Measurements from ENCODE around the gene ERICH2.
"Not testable (repeated sequence)": the region's sequence is repeated elsewhere in the genome, so short reads cannot be mapped to it uniquely, and the experiment has no call there.

ERICH2 gene

DNA sequence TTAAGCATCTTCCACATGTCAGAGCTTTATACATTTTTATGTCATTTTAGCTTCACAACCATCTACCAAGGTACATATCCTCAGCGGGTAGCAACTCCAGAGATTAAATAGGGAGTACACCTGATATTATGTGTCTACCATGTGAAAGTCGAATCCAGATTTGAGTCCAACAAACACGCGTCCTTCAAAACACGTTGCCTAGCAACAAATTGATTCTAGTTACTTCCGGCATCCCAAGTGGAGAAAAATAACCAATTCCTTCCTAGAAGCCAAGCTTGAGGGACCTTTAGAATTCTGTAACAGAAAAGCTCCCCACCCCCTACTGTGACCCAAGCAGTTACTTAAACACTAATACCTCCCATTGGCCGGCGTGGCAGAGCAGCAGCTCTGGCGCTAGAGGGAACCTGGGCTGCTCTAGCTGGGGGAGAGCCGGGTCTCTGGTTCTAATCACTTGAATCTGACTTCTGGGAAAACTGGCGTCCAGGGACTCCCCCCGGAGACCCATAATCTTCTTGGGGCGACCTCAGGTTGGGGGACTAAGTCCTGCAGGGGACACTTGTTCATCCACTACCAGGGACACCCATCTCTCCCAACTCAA is at the start of gene ERICH2:
ERICH2 (plus strand) TSS at position 371 of the 598 bp plus-strand sequence. CDS start 304 bp downstream, outside the sequence.
- DNase-seq: no peak

DNA sequence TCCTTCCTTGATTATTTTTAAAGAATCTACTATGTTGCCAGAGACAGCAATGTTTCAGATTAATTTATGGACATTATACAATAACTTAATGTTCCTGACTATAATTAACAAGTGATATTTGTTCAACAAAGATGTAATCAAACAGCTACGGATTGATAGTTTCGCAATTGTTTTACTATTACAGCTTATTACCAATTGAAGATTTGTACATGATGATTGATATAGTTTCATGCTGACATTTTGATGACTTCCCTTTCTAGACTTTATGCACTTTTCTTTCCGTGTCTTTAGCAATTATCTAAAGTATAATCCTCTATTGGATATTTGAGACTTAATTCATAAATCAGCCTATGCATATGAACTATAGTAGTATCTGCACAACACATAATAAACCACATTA is 48.5 kb upstream of the ERICH2 start:
- no peak for DNase-seq

DNA sequence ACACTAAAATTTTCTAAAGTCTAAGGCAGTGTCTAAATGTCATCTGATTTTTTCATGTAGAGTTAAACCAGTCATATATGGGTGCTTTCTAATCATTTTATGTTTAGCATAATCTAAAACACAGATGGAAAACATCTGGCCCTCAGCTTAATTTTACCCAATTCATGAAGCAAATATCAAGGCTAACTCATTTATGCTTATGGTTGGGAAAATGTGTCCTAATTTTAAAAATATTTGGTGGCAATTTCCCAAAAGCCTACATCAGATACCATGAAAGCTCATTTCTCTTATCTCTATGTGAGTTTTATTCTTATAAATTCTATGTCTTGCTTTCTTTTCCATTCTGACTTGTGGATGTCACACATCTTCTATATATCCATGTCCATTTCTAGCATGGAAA is 47.9 kb upstream of the ERICH2 start:
- DNase-seq: no peak

- no peak for DNase-seq
Measured at GRCh38 chr2:170723446-170723958, 46.7 kb upstream of the ERICH2 start.

GRCh38 chr2:170733798-170734600 is 36.2 kb upstream of the ERICH2 start:
- no peak for DNase-seq

- DNase-seq: not testable (repeated sequence)
Measured at GRCh38 chr2:170734601-170735000, 35.6 kb upstream of the ERICH2 start.

GRCh38 chr2:170736628-170737027 is 33.5 kb upstream of the ERICH2 start:
- no peak for DNase-seq

GRCh38 chr2:170737406-170737805 is 32.8 kb upstream of the ERICH2 start:
- no peak for DNase-seq

- no peak for DNase-seq
Measured at GRCh38 chr2:170737821-170738220, 32.4 kb upstream of the ERICH2 start.

DNA sequence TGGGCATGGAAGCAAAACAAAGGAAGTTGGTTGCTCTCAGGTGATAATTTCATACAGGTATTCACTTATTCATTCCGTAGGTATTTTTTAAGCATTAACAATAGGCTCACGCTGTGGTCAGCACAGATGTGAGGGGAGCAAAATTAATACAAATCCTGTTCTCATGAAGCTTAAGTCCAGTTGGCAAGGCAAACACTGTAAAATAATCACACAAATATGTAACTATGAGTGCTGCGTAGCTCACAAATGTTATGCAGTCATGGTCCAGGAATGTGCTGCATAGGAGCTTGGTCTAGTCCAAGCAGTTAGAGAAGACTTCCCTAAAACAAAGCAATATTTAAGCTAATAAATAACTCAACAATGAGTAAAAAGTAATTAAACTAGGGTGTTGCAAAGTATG is 31.1 kb upstream of the ERICH2 start:
- no peak for DNase-seq

DNA sequence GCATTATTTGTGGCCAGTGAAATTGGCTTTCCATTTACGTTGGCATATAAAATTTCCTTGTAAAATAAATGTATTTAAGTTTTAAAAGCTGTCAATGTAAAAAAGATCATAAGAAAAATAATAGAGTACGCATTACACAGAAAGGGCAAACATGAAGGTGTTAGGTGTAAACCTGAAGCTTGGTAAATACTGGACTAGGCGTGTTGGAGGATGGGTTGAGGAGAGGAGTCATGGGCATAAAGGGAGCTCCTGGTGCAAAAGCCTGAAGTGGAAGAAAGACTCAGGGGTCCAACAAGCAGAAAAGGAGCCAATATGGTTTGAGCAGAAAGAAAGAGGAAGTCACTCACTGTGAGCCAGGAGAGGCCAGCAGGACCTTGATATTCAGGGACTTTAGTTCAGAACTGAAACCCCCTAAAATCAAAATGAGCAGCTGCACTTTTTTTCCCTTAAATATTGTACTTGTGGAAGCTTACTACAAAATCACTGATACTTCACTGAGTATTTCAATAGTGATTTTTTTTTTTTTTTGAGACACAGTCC is 30.6 kb upstream of the ERICH2 start:
- no peak for DNase-seq

- DNase-seq: no peak
Measured at GRCh38 chr2:170740660-170741059, 29.5 kb upstream of the ERICH2 start.

GRCh38 chr2:170742000-170742399 is 28.2 kb upstream of the ERICH2 start:
- DNase-seq: no peak

DNA sequence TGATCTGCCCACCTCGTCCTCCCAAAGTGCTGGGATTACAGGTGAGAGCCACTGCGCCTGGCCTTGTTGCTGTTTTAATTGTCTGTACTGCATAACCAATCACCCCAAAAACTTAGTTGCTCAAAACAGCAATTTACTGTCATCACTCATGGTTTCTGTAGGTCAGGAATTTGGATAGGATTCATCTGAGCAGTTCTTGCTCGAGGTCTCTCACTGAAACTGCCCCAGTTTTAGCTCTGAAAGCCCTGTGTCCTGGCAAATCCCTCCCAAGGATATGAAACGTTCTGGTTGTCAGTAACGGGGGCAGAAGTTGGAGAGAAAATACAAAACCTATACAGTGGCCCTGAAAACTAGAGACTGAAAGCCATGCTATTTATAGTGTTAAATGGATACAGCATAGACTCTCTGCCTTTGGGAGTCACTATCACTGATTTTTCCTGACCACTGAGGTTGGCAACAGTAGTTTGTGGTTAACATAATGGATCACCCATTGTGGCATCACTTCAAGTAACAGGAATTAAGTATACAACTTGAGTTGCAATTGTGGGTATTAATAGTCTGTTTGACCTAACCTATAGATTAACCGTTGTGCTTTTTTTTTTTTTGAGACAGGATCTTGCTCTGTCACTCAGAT is 27.2 kb upstream of the ERICH2 start:
- no peak for DNase-seq

DNA sequence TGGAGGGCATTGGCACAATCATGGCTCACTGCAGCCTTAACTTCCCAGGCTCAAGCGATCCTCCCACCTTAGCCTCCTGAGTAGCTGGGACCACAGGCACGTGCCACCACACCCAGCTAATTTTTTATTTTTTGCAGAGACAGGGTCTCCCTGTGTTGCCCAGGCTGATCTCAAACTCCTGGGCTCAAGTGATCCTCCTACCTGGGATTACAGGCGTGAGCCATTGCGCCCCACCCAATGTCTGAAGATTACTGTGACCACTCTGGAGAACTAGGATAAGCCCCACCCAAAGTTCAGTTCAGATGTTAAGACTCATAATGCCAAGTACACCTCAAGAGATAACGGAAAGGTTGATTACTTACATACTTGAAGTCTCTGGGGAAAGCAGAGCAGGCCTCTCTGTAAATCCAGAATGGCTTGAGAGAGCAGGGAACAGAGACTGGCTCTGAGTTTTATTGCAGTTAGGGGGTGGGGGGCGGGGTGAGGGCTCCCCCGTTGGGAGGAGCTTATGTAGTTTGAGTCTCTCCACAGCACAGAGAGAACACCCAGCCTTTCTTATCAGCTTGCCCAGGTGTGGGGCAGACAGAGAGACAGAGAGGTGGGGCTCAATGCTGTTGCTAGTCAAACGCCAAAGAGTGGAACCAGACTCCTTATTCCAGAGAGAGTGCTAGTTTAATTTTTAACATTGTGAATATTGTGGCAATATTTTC is 26.5 kb upstream of the ERICH2 start:
- no peak for DNase-seq

GRCh38 chr2:170744248-170745002 is 25.8 kb upstream of the ERICH2 start:
- DNase-seq: no peak

DNA sequence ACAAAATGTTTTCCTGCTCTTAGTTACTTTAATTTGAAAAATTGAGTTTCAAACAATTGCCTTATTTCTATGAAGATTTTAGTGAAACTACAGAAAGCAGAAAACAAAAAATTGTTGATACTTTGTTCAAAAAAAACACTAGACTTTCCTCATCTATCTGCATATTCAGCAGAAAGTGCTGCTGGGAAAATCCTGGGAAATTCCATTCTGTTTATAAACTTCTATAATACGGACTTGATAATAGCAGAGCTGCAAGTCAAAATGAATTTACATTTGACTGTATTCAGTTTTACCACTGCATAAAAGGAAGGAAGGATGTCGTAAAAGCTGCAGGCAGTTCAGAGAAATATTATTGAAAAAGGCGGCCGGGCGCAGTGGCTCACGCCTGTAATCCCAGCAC is 24.9 kb upstream of the ERICH2 start:
- DNase-seq: no peak

- DNase-seq: no peak
Measured at GRCh38 chr2:170747921-170748320, 22.3 kb upstream of the ERICH2 start.

DNA sequence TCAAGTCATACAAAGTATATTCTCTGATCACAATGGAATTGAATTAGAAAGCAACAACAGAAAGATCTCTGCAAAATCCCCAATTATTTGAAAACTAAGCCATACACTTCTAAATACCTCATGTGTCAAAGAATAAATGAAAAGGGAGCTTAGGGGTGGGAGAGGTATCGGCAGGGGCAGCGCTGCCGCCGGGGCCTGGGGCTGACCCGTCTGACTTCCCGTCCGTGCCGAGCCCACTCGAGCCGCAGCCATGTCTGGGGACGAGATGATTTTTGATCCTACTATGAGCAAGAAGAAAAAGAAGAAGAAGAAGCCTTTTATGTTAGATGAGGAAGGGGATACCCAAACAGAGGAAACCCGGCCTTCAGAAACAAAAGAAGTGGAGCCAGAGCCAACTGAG is 18.6 kb upstream of the ERICH2 start:
- DNase-seq: not testable (repeated sequence)

- no peak for DNase-seq
Measured at GRCh38 chr2:170761572-170761971, 8.6 kb upstream of the ERICH2 start.

GRCh38 chr2:170762760-170763159 is 7.4 kb upstream of the ERICH2 start:
- DNase-seq: no peak

DNA sequence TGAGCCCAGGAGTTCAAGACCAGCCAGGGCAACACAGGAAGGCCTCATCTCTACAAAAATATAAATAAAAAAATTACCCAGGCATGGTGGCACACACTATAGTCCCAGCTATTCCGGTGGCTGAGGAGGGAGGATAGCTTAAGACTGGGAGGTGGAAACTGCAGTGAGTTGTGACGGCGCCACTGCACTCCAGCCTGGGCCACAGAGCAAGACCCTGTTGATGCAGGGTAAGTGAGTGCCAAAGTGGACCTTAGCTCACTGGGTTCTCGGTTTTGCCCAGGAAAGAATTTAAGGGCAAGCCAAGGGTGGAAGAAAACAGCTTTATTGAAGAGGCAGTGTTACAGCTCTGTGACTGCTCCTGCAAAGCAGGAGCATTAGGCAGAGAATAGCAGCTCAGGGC is 6.9 kb upstream of the ERICH2 start:
- DNase-seq: no peak
